GM12801 (cell line): ENCODE results near the gene MEOX2.

Experiments used
- CTCF ChIP-seq: IDR thresholded peaks from one replicate; pipeline ENCODE4 v1.5.1; 2011; ENCODE audit warnings: control low read depth; ENCODE audit not compliant: insufficient read length; ENCODE audit errors: extremely low read depth

Gene MEOX2

GRCh38 chr7:15680446-15680845, 6.0 kb downstream of the MEOX2 start:
- TF ChIP-seq CTCF, result no peak

GRCh38 chr7:15679306-15679705, 7.2 kb downstream of the MEOX2 start:
- TF ChIP-seq CTCF, result no peak

DNA sequence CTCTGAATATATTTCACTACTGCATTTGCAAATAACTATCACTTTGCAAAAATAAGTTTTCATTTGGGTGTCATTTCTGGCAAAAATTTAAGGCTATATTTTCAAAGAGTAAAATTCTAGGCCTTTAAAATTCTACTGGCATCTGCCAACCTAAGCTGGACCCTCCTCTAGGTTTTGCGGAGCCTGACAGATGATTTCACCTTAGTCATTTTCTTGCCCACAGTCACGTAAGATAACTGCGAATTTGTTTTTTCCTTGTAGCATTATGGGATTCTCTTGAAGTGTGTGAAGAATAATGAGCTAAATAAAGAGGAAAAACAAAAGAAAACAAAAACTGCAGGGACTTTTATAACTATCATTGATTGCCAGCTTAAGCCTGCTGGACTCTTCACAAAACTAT, 7.8 kb downstream of the MEOX2 start:
- no peak for TF ChIP-seq CTCF

- TF ChIP-seq CTCF, result no peak
Measured at GRCh38 chr7:15675379-15675778, 11.1 kb downstream of the MEOX2 start.

DNA sequence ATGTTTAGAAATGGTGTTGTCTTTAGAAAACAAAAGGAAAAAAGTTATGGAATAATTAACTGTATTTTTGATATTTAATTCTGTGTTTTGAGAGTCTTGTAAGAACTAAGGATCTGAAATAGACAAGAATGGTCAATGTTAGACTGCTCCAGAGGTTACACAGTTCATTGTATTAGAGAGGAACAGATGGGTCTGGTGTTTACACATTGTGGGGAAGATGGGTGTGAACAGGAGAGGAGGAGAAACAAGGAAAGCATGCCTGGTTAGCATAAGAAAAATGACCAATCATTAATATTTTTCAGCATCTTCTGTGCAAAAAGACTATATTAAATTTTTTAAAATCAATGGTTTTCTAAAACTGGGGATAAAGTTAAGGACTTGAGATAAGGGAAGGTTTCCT, 11.9 kb downstream of the MEOX2 start:
- no peak for TF ChIP-seq CTCF

- TF ChIP-seq CTCF, result no peak
Measured at GRCh38 chr7:15669443-15670090, 16.9 kb downstream of the MEOX2 start.

- no peak for TF ChIP-seq CTCF
Measured at GRCh38 chr7:15667991-15668390, 18.5 kb downstream of the MEOX2 start.
